Large intestine (tissue), 3 donors: ENCODE measurements around the gene EGFL7. TPM values are rescaled to one million over a fixed set of nuclear protein-coding genes. Genes with fewer than 3 reads are reported as not detected.

Source experiments
- DNase-seq, 2 donors: peaks; one replicate each; pipeline versions ENCODE4 v3.0.0 to v3.0.0-alpha.2; 2013
- H3K27ac ChIP-seq: one replicate; pipeline ENCODE4 v1.5.1; 2013; ENCODE audit warnings: low read length
- H3K27me3 ChIP-seq: 2 replicates; pipeline ENCODE4 v1.6.1; 2013; ENCODE audit warnings: low read length; ENCODE audit not compliant: control insufficient read depth, insufficient read depth
- H3K36me3 ChIP-seq: 2 replicates; pipeline ENCODE4 v1.6.1; 2013; ENCODE audit warnings: low read length; ENCODE audit not compliant: control insufficient read depth, insufficient read depth
- H3K4me1 ChIP-seq: one replicate; pipeline ENCODE4 v1.6.1; 2013; ENCODE audit warnings: low read length; ENCODE audit not compliant: control insufficient read depth, insufficient read depth
- H3K4me3 ChIP-seq: one replicate; pipeline ENCODE4 v1.5.1; 2013; ENCODE audit warnings: low read length
- H3K9me3 ChIP-seq: one replicate; pipeline ENCODE4 v1.6.1; 2013; ENCODE audit warnings: mild to moderate bottlenecking, low read depth, low read length, moderate library complexity; ENCODE audit not compliant: control insufficient read depth
- WGBS: methylation state at CpG from one replicate; pipeline ENCODE4 v1.1.5; 2013; ENCODE audit warnings: low lambda C conversion rate; ENCODE audit not compliant: insufficient coverage; 5-methylcytosine and 5-hydroxymethylcytosine counted together
- polyA plus RNA-seq: library from polyadenylated mRNA; unstranded; fragments of 120-200 nt; gene quantifications from one replicate; pipeline ENCODE4 v1.2.1, GENCODE V29; 2013

The EGFL7 gene
- polyA plus RNA-seq, 1 donor, result 47.5 TPM

GRCh38 chr9:136644593-136645351 is 17.9 kb upstream of the EGFL7 start:
- H3K9me3 ChIP-seq, result peaks cover 6% of the 10 kb centered on the region
- no peak overlapping the region for H3K4me3 ChIP-seq
- DNase-seq, result peak in 1 of 2 donors; percentile 58
- H3K27me3 ChIP-seq, result peaks cover 39% of the 10 kb centered on the region
- H3K36me3 ChIP-seq, result no peaks in the 10 kb centered on the region
- peaks cover 27% of the 10 kb centered on the region for H3K4me1 ChIP-seq
- no peak overlapping the region for H3K27ac ChIP-seq
- no CpG with 5 or more reads among the region's 30 CpGs for WGBS

GRCh38 chr9:136645352-136645902 is 17.3 kb upstream of the EGFL7 start:
- Histone ChIP-seq H3K27ac (no peak overlapping the region), H3K9me3 (peaks cover 6% of the 10 kb centered on the region), H3K27me3 (peaks cover 32% of the 10 kb centered on the region), H3K36me3 (no peaks in the 10 kb centered on the region), H3K4me3 (no peak overlapping the region), H3K4me1 (peaks cover 27% of the 10 kb centered on the region)
- no CpG with 5 or more reads among the region's 18 CpGs for WGBS
- DNase-seq, result no peak

GRCh38 chr9:136645903-136646754 is 16.6 kb upstream of the EGFL7 start:
- DNase-seq, result peak; percentile 61 to 73
- H3K9me3 ChIP-seq, result peaks cover 6% of the 10 kb centered on the region
- H3K27me3 ChIP-seq, result peaks cover 25% of the 10 kb centered on the region
- no peak overlapping the region for H3K4me3 ChIP-seq
- H3K36me3 ChIP-seq, result no peaks in the 10 kb centered on the region
- no CpG with 5 or more reads among the region's 40 CpGs for WGBS
- H3K27ac ChIP-seq, result no peak overlapping the region
- H3K4me1 ChIP-seq, result peaks cover 27% of the 10 kb centered on the region

GRCh38 chr9:136646827-136647711 is 15.6 kb upstream of the EGFL7 start:
- H3K4me1 ChIP-seq, result peaks cover 27% of the 10 kb centered on the region
- H3K36me3 ChIP-seq, result no peaks in the 10 kb centered on the region
- no peak overlapping the region for H3K4me3 ChIP-seq
- no peak for DNase-seq
- no peak overlapping the region for H3K27ac ChIP-seq
- H3K9me3 ChIP-seq, result peaks cover 6% of the 10 kb centered on the region
- WGBS, result 100% methylated on average over 3 of the region's 29 CpGs
- H3K27me3 ChIP-seq, result peaks cover 22% of the 10 kb centered on the region

DNA sequence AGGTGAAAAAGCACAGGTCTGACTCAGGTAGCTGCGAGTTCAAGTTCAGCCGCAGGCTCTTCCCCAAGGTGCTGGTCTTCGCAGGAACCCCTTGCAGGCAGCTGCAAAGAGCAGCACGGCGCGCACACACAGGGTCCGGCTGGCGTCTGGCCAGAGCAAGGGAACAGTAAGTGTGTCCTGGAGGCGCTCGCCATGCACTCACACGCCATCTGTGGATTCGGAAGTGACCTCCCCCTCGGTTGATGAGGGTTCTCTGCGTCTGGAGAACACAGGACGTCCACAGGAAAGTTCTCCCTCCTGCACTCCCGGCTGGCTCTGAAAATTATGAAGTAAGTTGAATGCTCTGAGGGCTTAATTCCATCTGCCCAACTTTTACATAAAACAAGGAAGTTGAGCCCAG is 14.0 kb upstream of the EGFL7 start:
- no peak for DNase-seq
- Histone ChIP-seq H3K36me3 (no peaks in the 10 kb centered on the region), H3K4me1 (peaks cover 27% of the 10 kb centered on the region), H3K27ac (no peak overlapping the region), H3K4me3 (no peak overlapping the region), H3K27me3 (peaks cover 10% of the 10 kb centered on the region), H3K9me3 (peaks cover 6% of the 10 kb centered on the region)
- no CpG with 5 or more reads among the region's 16 CpGs for whole genome bisulfite sequencing

GRCh38 chr9:136650021-136650420 is 12.7 kb upstream of the EGFL7 start:
- H3K27ac ChIP-seq, result no peak overlapping the region
- H3K27me3 ChIP-seq, result peaks cover 4% of the 10 kb centered on the region

GRCh38 chr9:136650648-136651047 is 12.1 kb upstream of the EGFL7 start:
- Histone ChIP-seq H3K9me3 (no peaks in the 10 kb centered on the region), H3K4me1 (peaks cover 11% of the 10 kb centered on the region), H3K27me3 (peaks cover 5% of the 10 kb centered on the region), H3K27ac (no peak overlapping the region), H3K36me3 (no peaks in the 10 kb centered on the region), H3K4me3 (no peak overlapping the region)
- no CpG with 5 or more reads among the region's 10 CpGs for whole genome bisulfite sequencing
- no peak for DNase-seq

More at GRCh38 chr9:136650021-136650420, 12.7 kb upstream of the EGFL7 start:
- Histone ChIP-seq H3K9me3 (no peaks in the 10 kb centered on the region), H3K4me3 (no peak overlapping the region), H3K36me3 (no peaks in the 10 kb centered on the region), H3K4me1 (peaks cover 15% of the 10 kb centered on the region)
- no CpG with 5 or more reads among the region's 8 CpGs for WGBS
- DNase-seq, result no peak

GRCh38 chr9:136651860-136652259 is 10.9 kb upstream of the EGFL7 start:
- no peaks in the 10 kb centered on the region for H3K36me3 ChIP-seq
- DNase-seq, result no peak
- peaks cover 4% of the 10 kb centered on the region for H3K27me3 ChIP-seq
- H3K4me1 ChIP-seq, result no peaks in the 10 kb centered on the region
- H3K9me3 ChIP-seq, result no peaks in the 10 kb centered on the region
- no peak overlapping the region for H3K4me3 ChIP-seq
- WGBS, result no CpG with 5 or more reads among the region's 11 CpGs
- no peak overlapping the region for H3K27ac ChIP-seq

DNA sequence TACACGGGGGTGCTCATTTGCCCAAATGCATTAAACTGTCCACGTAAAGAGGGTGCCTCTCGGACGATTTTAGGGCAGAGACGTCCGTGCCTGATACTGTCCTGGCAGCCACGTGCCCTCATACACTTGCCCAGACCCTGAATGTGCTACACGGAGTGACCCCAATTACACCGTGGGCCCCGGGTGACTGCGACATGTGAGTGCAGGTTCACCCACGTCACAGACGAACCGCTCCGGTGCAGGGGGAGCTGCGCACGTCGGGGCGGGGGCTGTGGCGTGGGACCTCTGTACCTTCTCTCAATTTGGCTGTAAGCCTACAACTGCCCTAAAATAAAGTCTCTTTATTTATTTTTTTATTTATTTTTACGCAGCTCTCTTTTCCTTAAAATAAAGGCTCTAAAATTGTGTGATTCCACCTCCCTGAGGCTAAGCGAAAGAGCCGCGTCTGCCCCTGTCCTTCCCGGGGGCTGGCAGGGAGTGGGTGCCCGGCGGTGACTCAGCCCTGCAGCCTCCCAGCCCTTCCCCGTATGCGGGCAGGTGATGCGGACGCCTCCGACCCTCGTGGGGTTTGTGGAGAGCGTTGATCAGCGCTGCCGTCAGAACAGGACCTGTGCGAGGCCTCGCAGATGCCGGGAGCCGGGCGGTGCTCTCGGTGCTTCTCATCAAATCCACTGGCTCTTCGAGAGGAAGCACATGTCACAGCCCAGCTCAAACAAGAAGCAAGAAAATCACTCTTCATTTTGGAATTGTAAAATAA is 9.2 kb upstream of the EGFL7 start:
- peaks cover 15% of the 10 kb centered on the region for H3K27me3 ChIP-seq
- DNase-seq, result no peak
- WGBS, result no CpG with 5 or more reads among the region's 43 CpGs
- peaks cover 4% of the 10 kb centered on the region for H3K4me1 ChIP-seq
- no peaks in the 10 kb centered on the region for H3K36me3 ChIP-seq
- H3K27ac ChIP-seq, result no peak overlapping the region
- H3K9me3 ChIP-seq, result peaks cover 3% of the 10 kb centered on the region
- no peak overlapping the region for H3K4me3 ChIP-seq
